Vagina (tissue), 2 donors: ENCODE results near the gene SNAP47. TPM values are rescaled to one million over a fixed set of nuclear protein-coding genes. Genes with fewer than 3 reads are reported as not detected.

Source experiments
- DNase-seq, 2 donors: peaks; one replicate each; pipeline ENCODE4 v3.0.0-alpha.2; 2017; ENCODE audit errors: extremely low spot score in 2 of 2
- H3K27ac ChIP-seq: fragments of 200-600 bp; sonication (generic); one replicate; pipeline ENCODE4 v1.5.1; 2019
- H3K27me3 ChIP-seq: fragments of 200-600 bp; sonication (generic); one replicate; pipeline ENCODE4 v1.5.1; 2019
- H3K36me3 ChIP-seq, 2 donors: fragments of 200-600 bp; sonication (generic); one replicate each; pipeline ENCODE4 v1.5.1; 2017 to 2019
- H3K4me1 ChIP-seq: fragments of 200-600 bp; sonication (generic); one replicate; pipeline ENCODE4 v1.5.1; 2019
- H3K4me3 ChIP-seq, 2 donors: fragments of 200-600 bp; sonication (generic); 1 replicate in 1 of 2; 2 replicates in 1 of 2; pipeline ENCODE4 v1.5.1; 2016 to 2019
- H3K9me3 ChIP-seq: fragments of 200-600 bp; sonication (generic); one replicate; pipeline ENCODE4 v1.5.1; 2019
- CTCF ChIP-seq, 3 experiments: fragments of 450-650 bp in 2 of 3; fragments of 200-600 bp in 1 of 3; sonication (generic) in 1 of 3; IDR thresholded peaks; one replicate each; pipeline ENCODE4 v1.5.1; 2017 to 2019; ENCODE audit warnings: antibody characterized with exemption in 3 of 3, mild to moderate bottlenecking in 2 of 3, moderate library complexity in 2 of 3
- POLR2A ChIP-seq, 2 donors: fragments of 450-650 bp; IDR thresholded peaks; one replicate each; pipeline ENCODE4 v1.6.1; 2017; ENCODE audit warnings: antibody characterized with exemption in 2 of 2, mild to moderate bottlenecking in 2 of 2, moderate library complexity in 2 of 2
- POLR2AphosphoS5 ChIP-seq, 2 donors: sonication (generic); formaldehyde crosslinking; IDR thresholded peaks; one replicate each; pipeline ENCODE4 v1.9.0; 2017; ENCODE audit warnings: antibody characterized with exemption in 2 of 2, mild to moderate bottlenecking in 2 of 2, low read depth in 1 of 2; ENCODE audit not compliant: insufficient read depth in 1 of 2
- intact Hi-C: fragments of 100-400 bp; cut with DNase I; formaldehyde crosslinking; loops from one replicate; pipeline ENCODE4 v1.15.1; 2023
- total RNA-seq: library from RNA; depleted of rRNA; stranded (reverse); fragments of >200 nt; gene quantifications from one replicate; pipeline ENCODE4 v1.2.3, GENCODE V29; 2016

The SNAP47 gene
- total RNA-seq, 1 donor from 2014 or later = 28.7 TPM

GRCh38 chr1:227763246-227764018 lies 28.2 kb downstream of the SNAP47 start:
- H3K36me3 ChIP-seq = peaks cover 0 to 32% of the 10 kb centered on the region in 2 donors
- intact Hi-C loops = loop anchor here (2.0 kb wide), 1 partner anchor 185 kb away; no protein-coding TSS in a partner anchor
- no peaks in the 10 kb centered on the region for H3K9me3 ChIP-seq
- peaks cover 35% of the 10 kb centered on the region for H3K4me1 ChIP-seq
- no peak overlapping the region for H3K4me3 ChIP-seq
- TF ChIP-seq POLR2AphosphoS5 (IDR thresholded peaks at IDR 0.05; ENCODE audit: insufficient read depth in 1 of 2, low read depth in 1 of 2) (no peak), CTCF (IDR thresholded peaks at IDR 0.05) (no peak), POLR2A (IDR thresholded peaks at IDR 0.05) (no peak)
- peak overlapping the region; percentile 63 for H3K27ac ChIP-seq
- H3K27me3 ChIP-seq = no peaks in the 10 kb centered on the region
- no peak for DNase-seq

GRCh38 chr1:227764019-227764391 lies 28.8 kb downstream of the SNAP47 start:
- H3K27me3 ChIP-seq = no peaks in the 10 kb centered on the region
- no peak for DNase-seq
- intact Hi-C loops = no loop called here
- H3K9me3 ChIP-seq = no peaks in the 10 kb centered on the region
- no peak overlapping the region for H3K27ac ChIP-seq
- peaks cover 31% of the 10 kb centered on the region for H3K4me1 ChIP-seq
- H3K36me3 ChIP-seq = peaks cover 0 to 38% of the 10 kb centered on the region in 2 donors
- TF ChIP-seq POLR2AphosphoS5 (IDR thresholded peaks at IDR 0.05; ENCODE audit: insufficient read depth in 1 of 2, low read depth in 1 of 2) (no peak), CTCF (IDR thresholded peaks at IDR 0.05) (no peak), POLR2A (IDR thresholded peaks at IDR 0.05) (no peak)
- H3K4me3 ChIP-seq = no peak overlapping the region

GRCh38 chr1:227765261-227766014 lies 30.2 kb downstream of the SNAP47 start:
- no peak overlapping the region for H3K4me3 ChIP-seq
- intact Hi-C loops = no loop called here
- H3K4me1 ChIP-seq = peaks cover 22% of the 10 kb centered on the region
- no peak for TF ChIP-seq CTCF (IDR thresholded peaks at IDR 0.05)
- H3K9me3 ChIP-seq = no peaks in the 10 kb centered on the region
- no peak for DNase-seq
- H3K36me3 ChIP-seq = peaks cover 0 to 33% of the 10 kb centered on the region in 2 donors
- H3K27ac ChIP-seq = no peak overlapping the region
- H3K27me3 ChIP-seq = no peaks in the 10 kb centered on the region

- H3K27me3 ChIP-seq = no peaks in the 10 kb centered on the region
- no peak overlapping the region for H3K4me3 ChIP-seq
- H3K9me3 ChIP-seq = no peaks in the 10 kb centered on the region
- H3K36me3 ChIP-seq = peaks cover 0 to 33% of the 10 kb centered on the region in 2 donors
- H3K4me1 ChIP-seq = peaks cover 22% of the 10 kb centered on the region
- intact Hi-C loops = no loop called here
- DNase-seq = no peak
- TF ChIP-seq CTCF (IDR thresholded peaks at IDR 0.05) (no peak), POLR2AphosphoS5 (IDR thresholded peaks at IDR 0.05; ENCODE audit: insufficient read depth in 1 of 2, low read depth in 1 of 2) (peak in 1 of 2 donors; percentile 58)
- no peak overlapping the region for H3K27ac ChIP-seq
Measured at GRCh38 chr1:227766015-227766634, 30.9 kb downstream of the SNAP47 start.
